ENCODE results near the gene BCAS3.

DNA sequence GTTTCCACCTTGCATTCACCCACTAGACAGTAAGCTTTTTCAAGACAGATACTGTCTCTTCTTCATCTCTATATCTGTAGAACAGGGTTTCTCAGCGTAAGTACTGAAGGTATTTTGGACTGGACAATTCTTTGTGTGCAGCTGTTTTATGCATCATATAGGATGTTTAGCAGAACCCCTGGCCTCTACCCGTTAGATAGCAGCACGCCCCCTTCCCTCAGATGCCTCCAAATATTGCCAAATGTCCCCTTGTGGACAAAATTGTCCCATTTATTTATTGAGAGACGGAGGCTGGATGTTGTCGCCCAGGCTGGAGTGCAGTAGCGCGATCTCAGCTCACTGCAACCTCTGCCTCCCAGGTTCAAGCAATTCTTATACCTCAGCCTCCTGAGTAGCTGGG, 458.6 kb downstream of the BCAS3 start:
- TF ChIP-seq HDGF (IDR thresholded peaks at IDR 0.05; ENCODE audit: borderline replicate concordance): no peak
- TF ChIP-seq FOXM1 (IDR thresholded peaks at IDR 0.05; ENCODE audit: borderline replicate concordance): no peak
- no peak for TF ChIP-seq BHLHE40 (IDR thresholded peaks at IDR 0.05; ENCODE audit: borderline replicate concordance)
- no peak for TF ChIP-seq TARDBP (IDR thresholded peaks at IDR 0.05)
- TF ChIP-seq SP1 (IDR thresholded peaks at IDR 0.05): no peak
- TF ChIP-seq SUZ12 (IDR thresholded peaks at IDR 0.05): no peak
- no peak for TF ChIP-seq L3MBTL2 (conservative IDR thresholded peaks at IDR 0.05)
